Transverse colon (tissue), 3 donors: ENCODE results near the gene PRLH.

Experiments used
- CTCF ChIP-seq, 5 experiments: fragments of 200-600 bp in 3 of 5; fragments of 450-650 bp in 2 of 5; sonication (generic) in 3 of 5; IDR thresholded peaks; 1 replicate in 2 of 5; 2 replicates in 3 of 5; pipeline ENCODE4 v1.5.1; 2016 to 2017; ENCODE audit warnings: antibody characterized with exemption in 5 of 5, inconsistent platforms in 3 of 5, mild to moderate bottlenecking in 2 of 5, moderate library complexity in 1 of 5
- EP300 ChIP-seq: sonication (generic); formaldehyde crosslinking; IDR thresholded peaks from one replicate; pipeline ENCODE4 v1.6.1; 2017; ENCODE audit warnings: antibody characterized with exemption, low read depth
- POLR2A ChIP-seq: fragments of 450-650 bp; IDR thresholded peaks from one replicate; pipeline ENCODE4 v1.6.1; 2016; ENCODE audit warnings: antibody characterized with exemption, mild to moderate bottlenecking, moderate library complexity

GRCh38 chr2:237600205-237600846 lies 34.0 kb downstream of the PRLH start:
- TF ChIP-seq POLR2A: no peak
- no peak for TF ChIP-seq CTCF (IDR thresholded peaks at IDR 0.05)
- TF ChIP-seq EP300: no peak
